ENCODE data around the gene MEX3B. TPM values are rescaled to one million over a fixed set of nuclear protein-coding genes. Genes with fewer than 3 reads are reported as not detected.

The MEX3B gene
- total RNA-seq, 1 experiment from 2014 or later = 8.5 TPM

DNA sequence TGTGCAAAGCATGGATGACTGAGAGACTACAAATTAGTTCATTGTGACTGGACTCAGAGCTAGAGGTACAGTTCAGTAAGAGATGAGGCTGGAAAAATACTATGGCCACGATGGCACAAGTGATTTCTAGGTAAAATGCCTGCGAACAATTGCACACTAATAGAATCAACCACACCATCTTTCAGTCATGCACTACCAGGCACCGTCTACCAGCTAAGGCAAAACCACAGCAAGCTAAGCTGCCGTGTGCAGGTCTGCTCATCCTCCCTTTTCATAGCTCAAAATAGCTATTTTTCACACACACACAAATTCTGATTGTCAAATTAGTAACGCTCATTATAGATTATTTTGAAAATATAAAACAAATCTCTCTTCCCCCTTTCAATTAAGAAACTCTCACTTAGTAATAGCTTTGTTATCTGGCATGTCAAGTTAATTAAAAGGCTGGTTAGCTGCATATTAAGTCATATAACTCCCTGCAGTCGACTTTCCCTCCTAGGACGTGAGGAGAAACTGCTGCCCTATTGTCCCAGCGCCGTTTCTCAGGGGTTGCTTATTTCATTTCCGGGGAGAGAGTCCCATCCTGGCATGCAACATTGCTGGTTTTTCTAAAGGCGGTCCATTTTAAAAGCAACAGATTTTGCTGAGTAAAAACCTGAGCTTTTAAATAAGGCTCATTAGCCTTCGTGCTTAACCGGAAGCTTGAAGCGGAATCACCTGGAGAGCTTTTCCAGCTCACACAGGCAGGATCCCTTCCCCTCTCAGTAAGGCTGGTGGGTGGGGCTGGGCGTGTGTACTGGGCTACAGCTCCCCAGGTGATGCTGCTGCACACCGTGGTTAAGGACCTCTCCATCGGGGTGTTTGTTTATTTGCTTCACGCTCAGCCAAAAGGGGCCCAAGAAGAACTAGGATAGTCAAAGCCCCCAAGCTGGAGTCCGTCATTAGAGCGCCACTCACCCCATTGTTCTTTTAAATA lies 16.9 kb upstream of the MEX3B start:
- POLR2A ChIA-PET = interaction anchor here (0.9 kb wide), 1 partner anchor 17 kb away, joined by 3 read pairs; the partner anchor contains the start of gene MEX3B
- no TSS peak for BruUV-seq (replicated peaks)
- in situ Hi-C loops (cut with HindIII; ENCODE audit: low pct_unique_long_range_greater_than_20kb, low sequenced_read_pairs) = no loop called here

DNA sequence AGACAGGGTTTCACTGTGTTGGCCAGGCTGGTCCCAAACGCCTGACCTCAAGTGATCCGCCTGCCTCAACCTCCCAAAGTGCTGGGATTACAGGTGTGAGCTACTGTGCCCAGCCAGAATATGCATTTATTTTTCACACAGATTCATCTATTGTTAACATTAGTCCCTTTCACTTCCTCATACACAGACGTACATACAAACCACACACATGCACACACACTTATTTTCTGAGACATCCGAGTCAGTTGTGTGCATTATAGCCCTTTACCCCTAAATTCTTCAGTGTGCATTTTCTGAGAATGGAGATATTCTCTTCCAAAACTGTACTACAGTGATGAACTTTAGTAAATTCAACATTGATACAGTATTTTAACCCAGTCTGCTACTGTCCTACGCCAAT lies 15.0 kb upstream of the MEX3B start:
- TF ChIP-seq POLR2AphosphoS5 (IDR thresholded peaks at IDR 0.05; ENCODE audit: low read depth, low read length) = no peak
- TF ChIP-seq SIN3A (IDR thresholded peaks at IDR 0.05; ENCODE audit: borderline replicate concordance, insufficient read depth, low read depth, low read length) = no peak
- TF ChIP-seq, protein P1, sequence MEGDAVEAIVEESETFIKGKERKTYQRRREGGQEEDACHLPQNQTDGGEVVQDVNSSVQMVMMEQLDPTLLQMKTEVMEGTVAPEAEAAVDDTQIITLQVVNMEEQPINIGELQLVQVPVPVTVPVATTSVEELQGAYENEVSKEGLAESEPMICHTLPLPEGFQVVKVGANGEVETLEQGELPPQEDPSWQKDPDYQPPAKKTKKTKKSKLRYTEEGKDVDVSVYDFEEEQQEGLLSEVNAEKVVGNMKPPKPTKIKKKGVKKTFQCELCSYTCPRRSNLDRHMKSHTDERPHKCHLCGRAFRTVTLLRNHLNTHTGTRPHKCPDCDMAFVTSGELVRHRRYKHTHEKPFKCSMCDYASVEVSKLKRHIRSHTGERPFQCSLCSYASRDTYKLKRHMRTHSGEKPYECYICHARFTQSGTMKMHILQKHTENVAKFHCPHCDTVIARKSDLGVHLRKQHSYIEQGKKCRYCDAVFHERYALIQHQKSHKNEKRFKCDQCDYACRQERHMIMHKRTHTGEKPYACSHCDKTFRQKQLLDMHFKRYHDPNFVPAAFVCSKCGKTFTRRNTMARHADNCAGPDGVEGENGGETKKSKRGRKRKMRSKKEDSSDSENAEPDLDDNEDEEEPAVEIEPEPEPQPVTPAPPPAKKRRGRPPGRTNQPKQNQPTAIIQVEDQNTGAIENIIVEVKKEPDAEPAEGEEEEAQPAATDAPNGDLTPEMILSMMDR (IDR thresholded peaks at IDR 0.05) = no peak
- TF ChIP-seq, protein P2, sequence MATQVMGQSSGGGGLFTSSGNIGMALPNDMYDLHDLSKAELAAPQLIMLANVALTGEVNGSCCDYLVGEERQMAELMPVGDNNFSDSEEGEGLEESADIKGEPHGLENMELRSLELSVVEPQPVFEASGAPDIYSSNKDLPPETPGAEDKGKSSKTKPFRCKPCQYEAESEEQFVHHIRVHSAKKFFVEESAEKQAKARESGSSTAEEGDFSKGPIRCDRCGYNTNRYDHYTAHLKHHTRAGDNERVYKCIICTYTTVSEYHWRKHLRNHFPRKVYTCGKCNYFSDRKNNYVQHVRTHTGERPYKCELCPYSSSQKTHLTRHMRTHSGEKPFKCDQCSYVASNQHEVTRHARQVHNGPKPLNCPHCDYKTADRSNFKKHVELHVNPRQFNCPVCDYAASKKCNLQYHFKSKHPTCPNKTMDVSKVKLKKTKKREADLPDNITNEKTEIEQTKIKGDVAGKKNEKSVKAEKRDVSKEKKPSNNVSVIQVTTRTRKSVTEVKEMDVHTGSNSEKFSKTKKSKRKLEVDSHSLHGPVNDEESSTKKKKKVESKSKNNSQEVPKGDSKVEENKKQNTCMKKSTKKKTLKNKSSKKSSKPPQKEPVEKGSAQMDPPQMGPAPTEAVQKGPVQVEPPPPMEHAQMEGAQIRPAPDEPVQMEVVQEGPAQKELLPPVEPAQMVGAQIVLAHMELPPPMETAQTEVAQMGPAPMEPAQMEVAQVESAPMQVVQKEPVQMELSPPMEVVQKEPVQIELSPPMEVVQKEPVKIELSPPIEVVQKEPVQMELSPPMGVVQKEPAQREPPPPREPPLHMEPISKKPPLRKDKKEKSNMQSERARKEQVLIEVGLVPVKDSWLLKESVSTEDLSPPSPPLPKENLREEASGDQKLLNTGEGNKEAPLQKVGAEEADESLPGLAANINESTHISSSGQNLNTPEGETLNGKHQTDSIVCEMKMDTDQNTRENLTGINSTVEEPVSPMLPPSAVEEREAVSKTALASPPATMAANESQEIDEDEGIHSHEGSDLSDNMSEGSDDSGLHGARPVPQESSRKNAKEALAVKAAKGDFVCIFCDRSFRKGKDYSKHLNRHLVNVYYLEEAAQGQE (IDR thresholded peaks at IDR 0.05; ENCODE audit: insufficient read depth in 1 of 2, low read depth in 2 of 2, low read length in 1 of 2) = no peak
- no peak for TF ChIP-seq TCF7L2 (IDR thresholded peaks at IDR 0.05; ENCODE audit: low read depth, low read length)
- ChIA-PET POLR2A (no interaction called here), CTCF (no interaction called here)
- Histone ChIP-seq H3K4me1 (ENCODE audit: control insufficient read depth, insufficient read depth, low read length) (peaks cover 4% of the 10 kb centered on the region), H3K36me3 (ENCODE audit: control insufficient read depth, insufficient read depth, low read length) (no peaks in the 10 kb centered on the region), H3K27ac (ENCODE audit: low read length) (no peak overlapping the region), H3K27me3 (ENCODE audit: control insufficient read depth, insufficient read depth, low read length) (peaks cover 30% of the 10 kb centered on the region), H3K4me3 (ENCODE audit: low read depth in 2 of 2, low read length in 2 of 2) (no peak overlapping the region), H3K9me3 (ENCODE audit: control insufficient read depth, insufficient read depth, low read depth, low read length) (no peaks in the 10 kb centered on the region)
- ATAC-seq (no peak), DNase-seq (ENCODE audit: low read depth, low spot score) (no peak)
- intact Hi-C loops (cut with micrococcal nuclease; ENCODE audit: unreplicated experiment) = no loop called here
- in situ Hi-C loops (cut with HindIII; ENCODE audit: low pct_unique_long_range_greater_than_20kb, low sequenced_read_pairs) = no loop called here
- no TSS peak for BruUV-seq (replicated peaks)

More for the DNA sequence above, 16.9 kb upstream of the MEX3B start:
- TF ChIP-seq POLR2AphosphoS5 (IDR thresholded peaks at IDR 0.05; ENCODE audit: low read depth, low read length) (no peak), SIN3A (IDR thresholded peaks at IDR 0.05; ENCODE audit: borderline replicate concordance, insufficient read depth, low read depth, low read length) (no peak), TCF7L2 (IDR thresholded peaks at IDR 0.05; ENCODE audit: low read depth, low read length) (no peak)
- TF ChIP-seq, protein P1 (IDR thresholded peaks at IDR 0.05) = no peak
- TF ChIP-seq, protein P2 (IDR thresholded peaks at IDR 0.05; ENCODE audit: insufficient read depth in 1 of 2, low read depth in 2 of 2, low read length in 1 of 2) = no peak
- no peaks in the 10 kb centered on the region for H3K36me3 ChIP-seq (ENCODE audit: control insufficient read depth, insufficient read depth, low read length)
- CTCF ChIA-PET = interaction anchor here (1.0 kb wide), 1 partner anchor 420 kb away, joined by 4 read pairs; no protein-coding TSS in a partner anchor
- DNase-seq (ENCODE audit: low read depth, low spot score) (no peak), ATAC-seq (no peak)
- H3K9me3 ChIP-seq (ENCODE audit: control insufficient read depth, insufficient read depth, low read depth, low read length) = no peaks in the 10 kb centered on the region
- H3K4me1 ChIP-seq (ENCODE audit: control insufficient read depth, insufficient read depth, low read length) = peaks cover 4% of the 10 kb centered on the region
- H3K27me3 ChIP-seq (ENCODE audit: control insufficient read depth, insufficient read depth, low read length) = peaks cover 16% of the 10 kb centered on the region
- no peak overlapping the region for H3K27ac ChIP-seq (ENCODE audit: low read length)
- intact Hi-C loops (cut with micrococcal nuclease; ENCODE audit: unreplicated experiment) = no loop called here
- H3K4me3 ChIP-seq (ENCODE audit: low read depth in 2 of 2, low read length in 2 of 2) = no peak overlapping the region

Data from Panc1 (cell line).